NCI-H2029 treated with DMSO at 0.1 percent for 48 hours (cell line): ENCODE results near the gene AFAP1.

ENCODE experiments used
- DNase-seq: peaks from one replicate; lab custom pipeline; 2025; lab: John Stamatoyannopoulos, UW

Gene AFAP1

DNA sequence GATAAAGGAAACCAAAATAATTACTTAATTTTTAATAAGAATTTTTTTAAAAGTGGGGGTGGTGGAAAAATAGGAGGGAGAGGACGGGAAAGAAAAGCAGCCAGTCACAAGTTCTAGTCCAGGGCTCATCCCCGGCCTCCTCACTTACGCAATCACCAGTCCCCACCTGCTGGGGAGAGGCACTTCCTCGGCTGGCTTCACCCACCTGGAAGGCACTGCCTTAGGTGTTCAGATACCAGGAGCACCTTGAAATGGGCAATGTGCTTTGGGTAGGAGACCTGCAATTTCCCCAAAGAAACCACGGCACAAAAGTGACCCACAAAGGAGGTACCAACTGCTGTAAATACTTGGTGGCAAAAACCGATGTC, 23.8 kb downstream of the AFAP1 start:
- DNase-seq: no peak

DNA sequence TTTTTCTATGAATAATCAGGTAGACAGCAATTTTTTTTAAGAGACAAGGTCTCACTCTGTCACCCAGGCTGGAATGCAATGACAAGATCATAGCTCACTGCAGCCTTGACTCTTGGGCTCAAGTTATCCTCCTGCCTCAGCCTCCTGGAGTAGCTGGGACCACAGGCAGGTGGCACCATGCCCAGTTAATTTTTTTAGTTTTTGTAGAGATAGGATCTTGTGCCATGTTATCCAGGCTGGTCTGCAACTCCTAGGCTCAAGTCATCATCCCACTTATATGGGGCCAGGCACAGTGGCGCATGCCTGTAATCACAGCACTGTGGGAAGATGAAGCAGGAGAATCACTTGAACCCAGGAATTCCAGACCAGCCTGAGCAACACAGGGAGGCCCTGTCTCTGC, 26.8 kb downstream of the AFAP1 start:
- no peak for DNase-seq

DNA sequence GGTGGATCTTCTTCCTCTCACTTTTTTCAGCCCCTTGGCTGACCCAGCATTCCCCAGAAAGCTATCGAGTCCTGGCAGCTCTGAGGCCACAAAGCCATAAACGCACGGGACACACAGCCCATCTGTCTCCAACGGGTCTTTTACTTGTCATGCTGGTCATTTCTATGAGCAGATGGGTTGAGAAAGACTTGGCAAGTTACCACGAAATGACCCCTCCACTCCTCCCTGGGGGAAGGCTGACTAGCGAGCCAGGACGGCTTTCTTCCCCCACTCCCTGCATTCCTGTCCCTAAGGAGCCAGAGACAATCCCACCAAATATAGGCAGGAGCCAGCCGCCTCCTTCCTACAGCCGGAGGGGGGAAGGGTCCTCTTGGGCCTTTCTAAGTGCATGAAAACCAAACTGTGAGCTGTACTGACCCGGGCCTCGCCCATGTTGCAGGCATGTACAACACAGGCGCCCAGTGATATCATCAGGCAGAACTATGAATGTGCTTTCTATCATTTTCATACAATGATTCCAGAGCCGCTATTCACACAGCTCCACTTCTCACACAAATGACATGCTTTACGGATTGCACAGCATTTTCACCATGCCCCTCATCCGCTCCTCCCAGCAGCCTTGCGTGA, 28.6 kb downstream of the AFAP1 start:
- no peak for DNase-seq

DNA sequence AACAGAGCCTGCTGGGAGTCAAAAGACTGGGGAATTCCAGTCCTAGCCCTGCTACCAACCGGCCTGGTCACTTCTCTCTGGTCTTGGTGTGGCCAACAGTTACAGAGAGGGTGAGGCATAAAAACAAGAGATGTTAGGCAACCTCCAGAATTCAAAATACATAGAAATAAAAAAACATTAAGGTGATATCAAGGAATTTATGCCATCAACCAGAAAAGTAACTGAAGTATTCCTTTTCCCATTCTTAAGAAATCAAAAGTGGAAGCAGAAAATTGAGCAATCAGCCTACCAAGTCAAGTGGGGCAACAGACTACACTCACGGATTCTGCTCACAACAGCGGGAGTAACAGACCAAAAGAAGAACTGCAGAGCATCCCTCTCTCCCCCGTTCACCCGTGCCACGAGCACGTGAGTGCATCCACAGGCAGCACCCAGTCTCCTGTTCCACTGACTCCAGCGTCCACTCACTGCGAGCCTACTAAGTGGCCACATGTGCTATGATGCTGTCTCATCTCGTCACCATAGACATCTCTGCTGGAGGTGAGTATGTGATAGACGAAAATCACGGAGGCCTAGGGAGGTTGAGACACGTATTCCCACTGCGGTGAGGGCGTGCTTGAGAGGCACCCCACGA, 29.3 kb downstream of the AFAP1 start:
- no peak for DNase-seq

DNA sequence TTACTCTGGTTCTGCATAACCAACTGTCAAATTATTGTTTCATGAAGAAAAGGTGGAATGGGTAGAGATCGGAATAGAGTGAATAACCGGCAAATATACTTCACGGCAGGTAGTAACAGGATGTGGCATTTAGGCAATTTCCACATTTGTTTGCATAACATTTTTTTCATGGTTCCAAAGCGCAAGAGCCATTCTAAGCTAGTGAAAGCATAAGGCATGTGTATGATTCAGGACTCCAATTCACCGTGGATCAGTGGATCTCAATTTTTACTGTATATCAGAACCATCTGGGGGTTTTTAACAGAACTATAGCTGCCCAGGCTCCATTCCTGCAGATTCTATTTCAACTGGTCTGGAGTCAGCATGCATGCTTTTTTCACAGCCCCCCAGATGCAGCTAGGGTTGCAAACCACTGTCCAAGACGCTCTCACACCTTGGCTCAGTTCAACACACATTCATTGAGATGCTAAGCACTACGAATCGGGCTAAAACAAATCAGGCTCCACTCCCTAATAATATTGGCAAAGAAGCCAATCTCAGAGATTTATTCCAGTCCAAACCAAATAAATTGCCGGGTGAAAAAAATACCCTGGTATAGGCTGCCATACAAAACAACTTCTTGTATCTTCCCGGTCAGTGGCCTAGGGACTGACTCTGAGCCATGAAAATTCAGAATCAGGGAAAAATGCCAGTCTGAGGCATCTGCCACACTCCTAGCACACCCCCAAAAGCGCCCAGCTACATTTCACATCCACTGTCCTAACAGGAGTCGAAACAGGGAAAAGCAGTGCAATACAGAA, 30.0 kb downstream of the AFAP1 start:
- no peak for DNase-seq

DNA sequence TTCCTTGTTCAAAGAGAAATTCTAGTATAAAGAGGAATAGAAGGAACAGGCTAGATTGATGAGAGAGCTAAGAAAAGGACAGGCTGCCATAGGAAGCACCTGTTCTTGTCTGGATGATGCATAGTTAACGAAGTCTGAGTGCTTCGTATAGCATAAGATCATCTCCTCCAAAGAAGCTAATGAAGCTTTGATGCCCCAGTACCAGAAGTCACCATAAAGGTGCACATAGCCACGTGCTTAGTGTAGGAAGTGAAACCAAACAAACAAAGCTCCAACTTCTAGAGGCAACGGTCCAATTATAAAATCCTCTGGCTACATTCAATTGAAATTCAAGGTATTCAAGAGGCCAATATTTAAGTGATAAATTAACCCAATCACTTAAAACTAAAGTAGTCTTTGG, 31.0 kb downstream of the AFAP1 start:
- no peak for DNase-seq

DNA sequence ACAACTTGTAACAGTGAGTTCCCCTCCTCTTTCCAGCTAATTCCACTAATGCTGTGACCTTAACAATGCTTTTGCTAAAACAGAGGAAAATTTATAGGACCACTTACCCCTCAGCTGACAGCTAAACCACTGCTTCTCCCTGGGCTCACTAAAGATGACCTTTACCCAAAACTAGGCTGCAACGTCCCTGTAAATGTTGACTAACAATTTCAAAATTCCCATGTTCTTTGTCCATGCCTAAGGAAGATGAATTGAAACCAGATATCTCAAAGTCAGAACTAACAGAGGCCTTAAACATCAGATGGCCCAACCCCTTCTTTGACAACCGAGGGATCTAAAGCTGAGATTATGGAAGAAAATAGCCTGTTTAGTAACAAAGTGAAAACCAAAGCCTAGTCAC, 32.5 kb downstream of the AFAP1 start:
- no peak for DNase-seq

DNA sequence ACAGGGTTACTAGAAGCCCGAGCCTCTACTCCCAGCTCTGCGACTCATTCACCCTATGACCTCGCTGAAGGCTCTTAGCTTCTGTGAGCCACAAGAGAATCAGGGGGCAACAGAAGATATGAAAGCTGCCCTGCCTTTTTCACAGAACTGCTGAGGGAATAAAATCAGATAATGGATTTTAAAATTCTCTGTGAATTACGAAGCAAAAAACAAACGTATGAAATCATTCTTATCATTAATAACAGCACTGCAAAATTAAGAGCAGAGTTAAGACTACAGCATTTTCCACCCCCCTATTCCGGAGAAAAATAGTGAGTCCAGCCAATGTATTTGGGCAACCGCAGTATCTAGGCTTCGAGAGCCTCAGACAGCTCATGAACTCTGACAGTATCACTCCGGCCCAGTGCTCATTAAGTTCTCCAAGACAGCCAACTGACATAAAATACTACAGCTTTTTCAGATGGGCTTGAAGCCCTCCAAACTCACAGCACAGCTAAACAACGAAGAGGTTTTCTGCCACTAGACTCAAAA, 33.4 kb downstream of the AFAP1 start:
- no peak for DNase-seq

DNA sequence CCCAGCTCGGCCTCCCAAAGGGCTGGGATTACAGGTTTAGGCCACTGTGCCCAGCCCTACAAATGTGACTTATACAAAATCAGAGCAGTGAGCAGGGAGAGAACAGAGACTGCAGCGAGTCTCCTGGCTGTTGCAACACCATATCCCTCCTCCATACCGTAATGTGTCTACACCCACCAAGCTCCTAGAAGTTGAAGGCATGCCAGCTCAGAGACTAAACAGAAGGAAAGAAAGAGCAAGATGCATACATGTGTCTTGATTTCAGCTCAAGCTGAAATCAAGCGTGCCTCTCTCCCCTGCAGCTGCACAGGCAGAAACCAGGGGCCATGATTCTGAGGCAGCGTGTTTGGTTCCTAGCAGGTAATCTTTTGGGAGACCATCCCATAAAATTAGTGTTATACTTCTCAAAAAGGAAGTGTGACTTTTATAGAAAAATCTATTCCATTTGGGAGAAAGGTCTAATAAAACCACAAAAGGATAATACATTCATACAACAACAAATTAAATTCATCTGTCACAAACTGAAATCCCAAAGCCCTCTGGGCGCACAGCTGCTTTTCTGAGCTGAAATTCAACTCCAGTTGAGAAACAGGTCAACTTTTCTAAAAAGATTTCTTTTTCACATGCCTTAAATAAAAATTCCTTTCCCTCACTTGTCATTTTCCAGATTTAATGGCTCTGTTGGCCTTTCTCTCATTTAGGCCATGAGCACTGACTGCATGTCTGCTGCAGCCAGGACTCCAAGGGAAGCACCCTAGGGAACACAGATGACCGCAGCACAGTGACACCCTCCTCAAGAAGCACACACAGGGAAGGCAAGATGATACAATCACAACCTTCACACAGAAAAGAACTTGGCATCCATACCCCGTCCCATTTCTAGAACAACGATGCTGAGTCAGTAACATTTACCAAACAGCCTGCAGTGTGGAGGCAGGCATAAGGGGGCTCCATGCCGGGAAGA, 34.4 kb downstream of the AFAP1 start:
- no peak for DNase-seq

DNA sequence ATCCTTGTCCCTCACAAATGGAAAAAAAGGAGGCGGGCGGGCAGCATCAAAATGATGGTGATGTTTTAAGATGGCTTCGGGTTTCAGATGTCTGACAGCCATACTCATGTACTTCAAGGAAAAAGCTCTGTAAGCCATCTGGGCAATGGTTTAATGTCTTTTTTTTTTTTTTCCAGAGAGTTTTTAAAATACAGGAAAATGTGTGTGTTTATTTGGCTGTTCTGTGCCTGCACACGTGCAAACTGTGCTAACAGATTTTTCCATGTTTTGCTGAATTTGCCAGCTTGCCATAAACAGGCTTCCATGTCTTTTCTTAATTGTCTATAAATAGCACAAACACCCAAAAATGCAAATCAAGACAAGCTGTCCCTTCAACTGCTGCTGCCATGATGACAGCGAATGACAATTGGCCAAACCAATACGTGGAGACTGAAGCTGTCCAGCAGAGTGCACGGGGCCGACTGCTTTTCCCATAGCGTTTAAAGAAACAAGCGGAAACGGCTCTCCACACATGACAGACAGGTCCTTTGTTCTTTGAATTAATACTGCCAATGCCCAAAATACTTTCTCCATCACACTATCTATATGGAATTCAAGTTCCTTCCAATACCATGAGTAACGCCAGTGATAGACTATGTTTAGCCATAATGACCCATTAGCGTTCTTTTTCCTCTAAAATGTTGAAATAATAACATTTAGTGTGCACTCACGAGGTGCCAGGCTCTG, 35.7 kb downstream of the AFAP1 start:
- no peak for DNase-seq

DNA sequence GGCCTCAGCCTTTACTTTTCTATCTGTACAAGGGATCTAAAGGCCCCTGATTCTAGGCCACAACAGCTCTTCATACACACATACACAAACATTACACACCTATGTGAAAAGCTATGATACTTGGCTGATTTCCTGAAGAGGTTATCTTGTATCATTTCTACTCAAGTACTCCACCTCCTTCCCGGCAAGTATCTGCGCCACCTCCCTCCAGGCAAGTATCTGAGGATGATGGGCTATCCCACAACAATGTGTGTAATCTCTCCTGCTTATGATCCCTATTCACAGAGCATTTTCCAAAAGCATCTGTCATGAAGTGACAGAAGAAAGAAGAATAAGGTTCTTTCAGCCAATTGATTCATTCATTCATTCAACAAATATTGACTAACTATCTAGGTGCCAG, 36.8 kb downstream of the AFAP1 start:
- no peak for DNase-seq

DNA sequence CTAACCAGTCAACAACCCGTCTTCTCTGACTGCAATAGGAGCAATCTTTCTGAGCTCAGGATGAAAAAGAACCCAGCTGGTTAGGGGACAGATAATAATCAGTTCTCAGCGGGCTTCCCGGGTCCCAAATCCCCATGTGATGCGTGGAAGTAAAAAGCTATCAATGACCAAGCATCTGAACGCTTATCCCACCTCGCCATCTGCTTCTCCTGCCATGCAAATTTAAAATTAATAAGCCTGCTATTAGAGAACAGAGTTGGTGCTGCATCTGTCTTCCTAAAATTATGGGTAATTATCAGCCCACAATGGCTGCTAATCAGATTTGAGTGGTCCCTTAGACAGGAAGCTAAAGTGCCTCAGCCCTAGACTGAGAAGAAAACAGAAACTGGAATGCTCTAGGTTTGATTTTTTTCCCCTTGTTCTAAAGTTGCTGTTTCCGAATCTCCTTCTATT, 37.5 kb downstream of the AFAP1 start:
- DNase-seq: no peak

DNA sequence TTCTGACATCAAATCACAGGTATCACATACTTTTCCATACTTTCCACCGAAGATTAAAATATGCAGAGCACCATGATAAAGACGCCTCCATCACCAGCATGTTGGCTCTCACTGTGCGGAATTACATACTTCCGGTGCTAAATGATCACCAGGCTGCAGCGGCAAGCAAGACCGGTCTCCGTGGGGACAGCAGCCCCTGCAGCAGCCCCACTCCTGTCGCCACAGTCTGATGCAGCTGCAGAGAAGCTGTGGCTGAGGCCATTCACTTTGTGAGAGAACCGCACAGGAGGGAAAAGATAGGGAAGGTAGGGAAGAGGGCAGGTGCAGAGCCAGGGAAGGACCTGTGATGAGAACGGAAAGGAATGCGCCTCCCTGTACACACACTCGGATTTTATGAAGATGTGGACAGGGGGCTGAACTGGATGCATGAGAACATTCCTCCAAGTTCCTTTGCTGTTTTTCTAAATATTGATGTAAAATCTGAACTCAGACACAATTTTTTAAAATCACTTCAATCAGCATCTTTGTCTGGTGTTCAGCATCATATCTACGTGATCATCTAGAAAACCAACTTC, 38.3 kb downstream of the AFAP1 start:
- no peak for DNase-seq

DNA sequence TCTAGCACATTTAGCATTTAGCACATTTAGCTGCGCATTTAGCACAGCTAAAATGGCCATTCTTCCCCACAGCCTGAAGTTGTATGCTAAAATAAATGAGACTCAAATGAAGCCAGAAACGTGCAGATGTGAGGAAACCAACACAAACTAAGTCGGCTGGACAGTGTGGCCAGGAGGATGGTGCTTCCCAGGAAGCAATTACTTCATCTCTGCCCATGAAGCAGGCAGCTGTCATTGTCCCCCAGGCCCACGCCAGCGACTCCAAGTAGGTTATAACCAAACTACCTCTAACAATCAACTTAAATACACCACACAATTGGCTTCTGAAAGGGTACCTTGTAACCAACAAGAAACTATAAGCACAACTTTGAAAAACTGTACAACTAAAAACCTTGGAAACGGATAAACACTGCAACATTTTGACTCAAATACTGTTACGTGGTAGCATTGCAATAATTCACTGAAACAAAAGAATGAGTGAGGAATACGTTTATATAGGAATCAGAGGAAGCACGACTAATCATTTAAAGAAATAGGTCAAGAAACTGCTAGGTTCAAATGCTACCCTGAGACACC, 39.2 kb downstream of the AFAP1 start:
- DNase-seq: no peak

DNA sequence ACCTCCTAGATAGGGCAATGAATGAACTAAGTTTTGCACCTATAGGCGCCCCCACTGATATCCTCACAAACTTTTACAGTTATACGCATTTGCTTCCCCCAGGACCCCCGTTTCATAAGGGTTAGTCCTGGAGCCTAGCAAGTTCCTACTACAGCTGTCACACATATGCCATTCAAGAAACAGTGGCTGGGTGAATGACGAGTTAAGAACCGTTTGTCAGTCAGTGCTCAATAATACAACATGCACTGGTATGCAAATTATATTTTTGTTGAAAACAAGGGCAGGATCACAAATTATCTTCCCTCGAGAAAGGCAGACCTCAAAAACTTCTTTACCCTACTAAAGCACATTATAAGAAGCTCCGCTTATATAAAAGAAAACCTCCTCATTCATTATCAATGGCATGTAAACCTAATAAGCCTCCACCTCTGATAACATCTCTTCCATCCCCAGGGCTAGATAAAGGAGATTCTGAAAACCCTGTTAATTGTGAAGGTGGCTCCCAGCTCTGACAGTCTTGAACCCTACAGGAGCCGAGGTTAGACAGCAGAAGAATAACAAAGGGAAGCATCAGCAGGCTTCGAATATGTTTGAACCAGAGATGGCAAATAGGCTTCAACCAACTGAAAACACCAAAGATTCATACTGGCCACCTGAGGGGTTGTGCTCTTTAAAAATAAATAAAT, 40.3 kb downstream of the AFAP1 start:
- DNase-seq: no peak

DNA sequence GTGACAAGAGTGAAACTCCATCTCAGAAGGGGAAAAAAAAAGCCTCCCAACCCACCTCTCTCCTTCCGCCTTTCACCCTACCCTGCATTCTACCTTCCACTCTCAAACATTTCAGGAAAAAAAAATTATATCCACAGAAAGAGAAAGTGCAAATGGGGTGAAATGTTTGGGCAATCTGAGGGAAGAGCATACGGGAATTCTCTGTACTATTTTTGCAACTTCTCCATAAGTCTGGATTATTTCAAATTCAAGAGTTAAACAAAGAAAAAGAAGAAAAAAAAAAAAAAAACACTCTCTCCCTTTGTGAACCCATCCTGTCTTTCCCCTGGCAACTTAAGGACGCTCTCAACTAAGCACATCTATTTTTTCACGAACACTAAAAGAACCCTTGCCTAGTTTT, 41.3 kb downstream of the AFAP1 start:
- no peak for DNase-seq

DNA sequence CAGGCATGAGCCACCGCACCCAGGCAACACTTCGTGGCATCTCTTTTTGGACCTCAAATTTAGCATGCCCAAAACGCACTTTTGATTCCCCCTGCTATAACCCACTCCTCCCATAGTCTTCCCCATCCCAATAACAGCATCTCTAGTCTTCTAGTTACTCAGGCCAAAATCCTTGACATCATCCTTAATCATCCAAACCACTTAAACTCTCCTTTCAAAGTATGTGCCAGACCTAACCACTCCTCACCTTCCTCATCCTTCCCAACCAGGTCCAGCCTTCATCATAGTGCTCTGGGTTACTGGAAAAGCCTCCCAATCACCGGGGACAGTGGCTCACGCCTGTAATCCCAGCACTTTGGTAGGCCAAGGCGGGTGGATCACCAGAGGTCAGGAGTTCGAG, 41.9 kb downstream of the AFAP1 start:
- no peak for DNase-seq

DNA sequence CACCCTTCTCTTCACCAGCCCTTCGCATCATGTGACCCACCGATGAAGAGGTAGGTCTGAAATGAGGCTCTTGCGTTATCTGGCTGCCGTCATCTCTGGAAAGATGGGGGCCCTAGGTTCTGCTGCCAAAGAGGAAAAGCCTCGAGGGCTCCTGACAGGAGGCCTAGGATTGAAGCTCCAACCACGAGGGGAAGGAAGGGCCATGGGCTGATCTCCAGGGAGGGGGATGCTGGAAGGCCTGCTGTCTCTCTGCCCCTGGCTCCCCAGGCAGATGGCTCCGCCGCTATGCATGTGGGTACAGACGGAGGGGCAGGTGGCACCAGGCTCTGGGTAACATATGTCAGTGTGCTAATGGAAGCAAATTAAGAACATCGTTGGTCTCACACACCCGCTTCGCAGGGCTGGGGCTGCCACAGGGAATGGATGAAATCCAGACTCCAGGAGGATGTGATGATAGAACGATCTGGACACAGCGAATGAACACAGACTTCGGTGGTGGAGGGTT, 44.9 kb downstream of the AFAP1 start:
- no peak for DNase-seq

DNA sequence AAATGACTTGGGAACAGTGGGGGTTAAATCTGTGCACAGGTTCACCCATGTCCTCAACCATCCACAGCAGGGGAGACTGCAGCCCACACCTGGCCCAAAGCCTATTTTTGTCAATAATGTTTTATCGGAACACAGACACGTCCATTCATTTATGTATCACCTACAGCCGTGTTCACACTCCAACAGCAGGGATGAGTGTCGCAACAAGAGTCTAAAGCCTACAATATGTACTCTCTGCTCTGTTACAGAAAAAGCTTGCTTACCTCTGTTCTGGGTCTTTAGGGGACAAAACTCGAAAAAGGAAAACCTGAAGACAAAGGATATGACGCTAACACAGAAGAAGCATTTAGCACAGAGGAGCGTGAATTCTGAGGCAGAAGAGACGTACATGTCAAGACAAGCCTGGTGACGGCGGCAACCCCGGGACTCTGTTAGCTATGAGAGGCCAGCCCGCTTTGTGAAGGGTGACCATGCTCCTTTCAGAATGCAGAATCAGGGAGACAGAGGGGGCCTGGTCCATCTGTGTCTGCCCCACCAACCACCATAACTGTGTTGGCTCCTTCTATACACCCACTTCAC, 45.5 kb downstream of the AFAP1 start:
- no peak for DNase-seq
